Panc1 (cell line): ENCODE data around the gene CDK19. TPM values are rescaled to one million over a fixed set of nuclear protein-coding genes. Genes with fewer than 3 reads are reported as not detected.

ENCODE experiments used
- ATAC-seq: fragments of 200-7000 bp; cut with Tn5 transposase; 2 replicates; pipeline ENCODE4 v1.9.1; 2020; ENCODE audit warnings: mild to moderate bottlenecking, moderate library complexity
- BruUV-seq: library from RNA; stranded (reverse); fragments of 400-500 nt; replicated peaks from 2 replicates; lab custom pipeline; 2021; lab: Mats Ljungman, UMichigan
- CTCF ChIA-PET: fragments of 300-600 bp; sonication (Branson Sonifier 250); formaldehyde crosslinking; loops from one replicate; lab custom pipeline; 2022; ENCODE audit warnings: antibody characterized with exemption; lab: Charles Lee
- POLR2A ChIA-PET: fragments of 300-600 bp; sonication (Branson Sonifier 250); formaldehyde crosslinking; loops from one replicate; lab custom pipeline; 2022; ENCODE audit warnings: antibody characterized with exemption; lab: Charles Lee
- DNase-seq: peaks from one replicate; pipeline ENCODE4 v3.0.0-alpha.2; 2010; ENCODE audit warnings: low read depth, low spot score
- H3K27ac ChIP-seq: 2 replicates; pipeline ENCODE4 v1.5.1; 2011; ENCODE audit warnings: mild to moderate bottlenecking, low read length, inconsistent platforms
- H3K27me3 ChIP-seq: fragments of 200-500 bp; sonication (Bioruptor generic); 2 replicates; pipeline ENCODE4 v1.6.0; 2014; ENCODE audit warnings: low read length, inconsistent platforms; ENCODE audit not compliant: control insufficient read depth, insufficient read depth
- H3K36me3 ChIP-seq: fragments of 200-500 bp; sonication (Bioruptor generic); 2 replicates; pipeline ENCODE4 v1.5.1; 2014; ENCODE audit warnings: inconsistent platforms, mild to moderate bottlenecking, low read length, moderate library complexity; ENCODE audit not compliant: control insufficient read depth, insufficient read depth
- H3K4me1 ChIP-seq: 2 replicates; pipeline ENCODE4 v1.5.1; 2011; ENCODE audit warnings: inconsistent platforms, mild to moderate bottlenecking, low read length, moderate library complexity; ENCODE audit not compliant: control insufficient read depth, insufficient read depth
- H3K4me3 ChIP-seq, 2 experiments: 2 replicates each; pipeline ENCODE4 v1.5.1; 2011 to 2012; ENCODE audit warnings: low read depth in 2 of 2, low read length in 2 of 2, mild to moderate bottlenecking in 2 of 2, inconsistent platforms in 1 of 2, moderate library complexity in 1 of 2
- H3K9me3 ChIP-seq: fragments of 200-500 bp; sonication (Bioruptor generic); 2 replicates; pipeline ENCODE4 v1.5.1; 2014; ENCODE audit warnings: low read depth, mild to moderate bottlenecking, inconsistent platforms, low read length, moderate library complexity; ENCODE audit not compliant: control insufficient read depth, insufficient read depth
- POLR2AphosphoS5 ChIP-seq: IDR thresholded peaks from 2 replicates; pipeline ENCODE4 v1.6.1; 2012; ENCODE audit warnings: mild to moderate bottlenecking, low read depth, low read length, moderate library complexity
- REST ChIP-seq, 2 experiments: IDR thresholded peaks; 2 replicates each; pipeline ENCODE4 v1.6.1; 2011 to 2012; ENCODE audit warnings: low read depth in 2 of 2, control low read depth in 1 of 2, low read length in 1 of 2, mild to moderate bottlenecking in 1 of 2, moderate library complexity in 1 of 2; ENCODE audit not compliant: insufficient read depth in 1 of 2
- SIN3A ChIP-seq: IDR thresholded peaks from 2 replicates; pipeline ENCODE4 v1.6.1; 2012; ENCODE audit warnings: low read depth, mild to moderate bottlenecking, low read length, moderate library complexity, borderline replicate concordance; ENCODE audit not compliant: insufficient read depth
- TCF7L2 ChIP-seq: IDR thresholded peaks from 2 replicates; pipeline ENCODE4 v1.6.1; 2011; ENCODE audit warnings: mild to moderate bottlenecking, low read depth, low read length, inconsistent platforms
- in situ Hi-C: cut with HindIII; loops from 2 replicates; pipeline ENCODE4 v1.10.0; 2016; ENCODE audit warnings: low sequenced_read_pairs, low pct_unique_long_range_greater_than_20kb
- intact Hi-C: fragments of 100-400 bp; cut with micrococcal nuclease; formaldehyde crosslinking; loops from one replicate; pipeline ENCODE4 v1.10.0; 2022; ENCODE audit not compliant: unreplicated experiment
- total RNA-seq: library from RNA; stranded (reverse); gene quantifications from one replicate; pipeline ENCODE4 v1.2.1, GENCODE V29; 2021; ENCODE audit not compliant: unreplicated experiment
- TF ChIP-seq, protein P1 (sequence below): fragments of 450-650 bp; IDR thresholded peaks from 2 replicates; pipeline ENCODE4 v1.5.1; 2017; ENCODE audit warnings: mild to moderate bottlenecking

Gene CDK19
- total RNA-seq, 1 experiment from 2014 or later: 48.4 TPM

GRCh38 chr6:110561008-110561396 is 254.3 kb downstream of the CDK19 start:
- intact Hi-C loops (no loop called here), in situ Hi-C loops (no loop called here)
- POLR2A ChIA-PET: interaction anchor here (0.5 kb wide), 1 partner anchor 308 kb away, joined by 3 read pairs; no protein-coding TSS in a partner anchor
- no peak for TF ChIP-seq SIN3A
- TF ChIP-seq REST (IDR thresholded peaks at IDR 0.05; ENCODE audit: insufficient read depth in 1 of 2, low read depth in 2 of 2, low read length in 1 of 2): no peak
- TF ChIP-seq TCF7L2: no peak
- TF ChIP-seq, protein P1, sequence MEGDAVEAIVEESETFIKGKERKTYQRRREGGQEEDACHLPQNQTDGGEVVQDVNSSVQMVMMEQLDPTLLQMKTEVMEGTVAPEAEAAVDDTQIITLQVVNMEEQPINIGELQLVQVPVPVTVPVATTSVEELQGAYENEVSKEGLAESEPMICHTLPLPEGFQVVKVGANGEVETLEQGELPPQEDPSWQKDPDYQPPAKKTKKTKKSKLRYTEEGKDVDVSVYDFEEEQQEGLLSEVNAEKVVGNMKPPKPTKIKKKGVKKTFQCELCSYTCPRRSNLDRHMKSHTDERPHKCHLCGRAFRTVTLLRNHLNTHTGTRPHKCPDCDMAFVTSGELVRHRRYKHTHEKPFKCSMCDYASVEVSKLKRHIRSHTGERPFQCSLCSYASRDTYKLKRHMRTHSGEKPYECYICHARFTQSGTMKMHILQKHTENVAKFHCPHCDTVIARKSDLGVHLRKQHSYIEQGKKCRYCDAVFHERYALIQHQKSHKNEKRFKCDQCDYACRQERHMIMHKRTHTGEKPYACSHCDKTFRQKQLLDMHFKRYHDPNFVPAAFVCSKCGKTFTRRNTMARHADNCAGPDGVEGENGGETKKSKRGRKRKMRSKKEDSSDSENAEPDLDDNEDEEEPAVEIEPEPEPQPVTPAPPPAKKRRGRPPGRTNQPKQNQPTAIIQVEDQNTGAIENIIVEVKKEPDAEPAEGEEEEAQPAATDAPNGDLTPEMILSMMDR: no peak
- TF ChIP-seq POLR2AphosphoS5: no peak
- no TSS peak for BruUV-seq
- ATAC-seq (no peak), DNase-seq (no peak)
- CTCF ChIA-PET: interaction anchor here (0.6 kb wide), 1 partner anchor 314 kb away, joined by 6 read pairs; no protein-coding TSS in a partner anchor
- no peaks in the 10 kb centered on the region for H3K4me1 ChIP-seq
- no peaks in the 10 kb centered on the region for H3K9me3 ChIP-seq
- no peak overlapping the region for H3K4me3 ChIP-seq
- no peak overlapping the region for H3K27ac ChIP-seq
- H3K36me3 ChIP-seq: no peaks in the 10 kb centered on the region
- H3K27me3 ChIP-seq: no peaks in the 10 kb centered on the region

- Histone ChIP-seq H3K36me3 (no peaks in the 10 kb centered on the region), H3K4me1 (no peaks in the 10 kb centered on the region), H3K27ac (no peak overlapping the region), H3K4me3 (no peak overlapping the region), H3K27me3 (no peaks in the 10 kb centered on the region), H3K9me3 (no peaks in the 10 kb centered on the region)
- DNase-seq (no peak), ATAC-seq (no peak)
- intact Hi-C loops (no loop called here), in situ Hi-C loops (no loop called here)
- no TSS peak for BruUV-seq
- ChIA-PET CTCF (interaction anchor here (0.6 kb wide), 1 partner anchor 315 kb away, joined by 6 read pairs; no protein-coding TSS in a partner anchor), POLR2A (interaction anchor here (0.5 kb wide), 1 partner anchor 309 kb away, joined by 3 read pairs; no protein-coding TSS in a partner anchor)
- TF ChIP-seq TCF7L2: no peak
Measured at GRCh38 chr6:110560239-110561007, 254.8 kb downstream of the CDK19 start.

Other genes with a start within 250 kb of the CDK19 start
- 81.7 TPM for gene AMD1, start 59.3 kb upstream of the CDK19 start, total RNA-seq
- 146 TPM for gene GTF3C6, start 143.2 kb upstream of the CDK19 start, total RNA-seq
- 82.2 TPM for gene RPF2, start 166.6 kb upstream of the CDK19 start, total RNA-seq